Transverse colon (tissue), 3 donors: ENCODE data around the gene MUC4.

Experiments
- EP300 ChIP-seq: sonication (generic); formaldehyde crosslinking; IDR thresholded peaks from one replicate; pipeline ENCODE4 v1.6.1; 2017; ENCODE audit warnings: antibody characterized with exemption, low read depth
- POLR2A ChIP-seq: fragments of 450-650 bp; IDR thresholded peaks from one replicate; pipeline ENCODE4 v1.6.1; 2016; ENCODE audit warnings: antibody characterized with exemption, mild to moderate bottlenecking, moderate library complexity
- TF ChIP-seq, protein P1 (sequence below), 5 experiments: fragments of 200-600 bp in 3 of 5; fragments of 450-650 bp in 2 of 5; sonication (generic) in 3 of 5; IDR thresholded peaks; 1 replicate in 2 of 5; 2 replicates in 3 of 5; pipeline ENCODE4 v1.5.1; 2016 to 2017; ENCODE audit warnings: antibody characterized with exemption in 5 of 5, inconsistent platforms in 3 of 5, mild to moderate bottlenecking in 2 of 5, moderate library complexity in 1 of 5

DNA sequence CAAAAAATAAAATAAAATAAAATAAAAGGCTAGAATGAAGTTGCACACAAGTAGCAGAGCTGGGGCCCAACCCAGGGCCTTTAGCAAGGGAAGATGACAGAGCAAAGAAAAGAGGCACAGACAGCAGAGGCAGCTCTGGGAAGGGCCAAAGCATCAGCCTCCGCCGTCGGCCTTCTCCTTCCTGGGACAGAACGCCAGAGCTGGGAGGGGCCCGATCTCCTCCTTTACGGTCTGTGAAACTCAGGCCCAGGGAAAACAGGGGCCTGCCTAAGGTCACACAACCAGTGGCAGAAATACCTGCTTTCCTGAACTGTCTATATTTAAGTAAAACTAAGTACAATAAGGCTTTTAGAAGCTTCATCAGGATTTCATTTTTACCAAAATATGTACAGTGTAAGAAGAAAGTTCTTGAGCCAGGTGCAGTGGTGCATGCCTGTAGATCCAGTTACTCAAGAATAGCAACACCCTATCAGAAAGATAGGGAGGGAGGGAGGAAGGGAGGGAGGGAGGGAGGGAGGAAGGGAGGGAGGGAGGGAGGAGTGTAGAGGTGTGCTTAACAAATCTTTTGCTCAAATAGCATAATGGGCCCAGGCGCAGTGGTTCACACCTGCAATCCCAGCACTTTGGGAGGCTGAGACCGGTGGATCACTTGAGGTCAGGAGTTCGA lies 43.0 kb upstream of the MUC4 start:
- no peak for TF ChIP-seq EP300
- TF ChIP-seq, protein P1, sequence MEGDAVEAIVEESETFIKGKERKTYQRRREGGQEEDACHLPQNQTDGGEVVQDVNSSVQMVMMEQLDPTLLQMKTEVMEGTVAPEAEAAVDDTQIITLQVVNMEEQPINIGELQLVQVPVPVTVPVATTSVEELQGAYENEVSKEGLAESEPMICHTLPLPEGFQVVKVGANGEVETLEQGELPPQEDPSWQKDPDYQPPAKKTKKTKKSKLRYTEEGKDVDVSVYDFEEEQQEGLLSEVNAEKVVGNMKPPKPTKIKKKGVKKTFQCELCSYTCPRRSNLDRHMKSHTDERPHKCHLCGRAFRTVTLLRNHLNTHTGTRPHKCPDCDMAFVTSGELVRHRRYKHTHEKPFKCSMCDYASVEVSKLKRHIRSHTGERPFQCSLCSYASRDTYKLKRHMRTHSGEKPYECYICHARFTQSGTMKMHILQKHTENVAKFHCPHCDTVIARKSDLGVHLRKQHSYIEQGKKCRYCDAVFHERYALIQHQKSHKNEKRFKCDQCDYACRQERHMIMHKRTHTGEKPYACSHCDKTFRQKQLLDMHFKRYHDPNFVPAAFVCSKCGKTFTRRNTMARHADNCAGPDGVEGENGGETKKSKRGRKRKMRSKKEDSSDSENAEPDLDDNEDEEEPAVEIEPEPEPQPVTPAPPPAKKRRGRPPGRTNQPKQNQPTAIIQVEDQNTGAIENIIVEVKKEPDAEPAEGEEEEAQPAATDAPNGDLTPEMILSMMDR (IDR thresholded peaks at IDR 0.05), result no peak
- TF ChIP-seq POLR2A, result no peak
